Measurements from ENCODE around the gene COL25A1.

- TF ChIP-seq CTCF (IDR thresholded peaks at IDR 0.05; ENCODE audit: low read depth, low read length) = no peak
- no peak for TF ChIP-seq EZH2phosphoT487 (IDR thresholded peaks at IDR 0.05; ENCODE audit: low read depth)
Observed at GRCh38 chr4:109171070-109171469, 131.4 kb downstream of the COL25A1 start.
